HepG2 (cell line): Measurements from ENCODE around the gene OR10H2. TPM values are rescaled to one million over a fixed set of nuclear protein-coding genes. Genes with fewer than 3 reads are reported as not detected.

Experiments used
- ATAC-seq: fragments of 200-7000 bp; cut with Tn5 transposase; 3 replicates; pipeline ENCODE4 v1.9.1; 2020; ENCODE audit warnings: mild to moderate bottlenecking, moderate library complexity
- BruUV-seq: library from RNA; stranded (reverse); fragments of 400-500 nt; replicated peaks from 2 replicates; lab custom pipeline; 2021; lab: Mats Ljungman, UMichigan
- CTCF ChIA-PET: fragments of 300-600 bp; formaldehyde crosslinking; extraction: SDS; loops from one replicate; lab custom pipeline; 2021; ENCODE audit warnings: low total read pairs, inconsistent platforms, low intra/inter-chr PET ratio; lab: Yijun Ruan, JAX
- POLR2A ChIA-PET: fragments of 350-600 bp; sonication (Branson Sonifier 250); formaldehyde crosslinking; loops from one replicate; lab custom pipeline; 2020; ENCODE audit warnings: antibody characterized with exemption, inconsistent platforms; lab: Yijun Ruan, JAX
- DNase-seq: peaks from one replicate; pipeline ENCODE4 v3.0.0-alpha.2; 2015; ENCODE audit warnings: low spot score
- FAIRE-seq: peaks from 3 replicates; lab custom pipeline; 2011; peaks lifted over from hg19 to GRCh38; lab: Jason Lieb, UNC
- H2AFZ ChIP-seq: one replicate; pipeline ENCODE4 v1.6.1; 2011; ENCODE audit warnings: low read length, inconsistent platforms
- H3K27ac ChIP-seq: fragments of 300-600 bp; 3 replicates; pipeline ENCODE4 v1.8.0; 2011; ENCODE audit warnings: mixed run types, mild to moderate bottlenecking, mixed read lengths, low read length, inconsistent platforms; ENCODE audit not compliant: insufficient read depth; ENCODE audit errors: extremely low read length
- H3K27me3 ChIP-seq, 2 experiments: fragments of 200-600 bp in 1 of 2; 2 replicates in 1 of 2; 3 replicates in 1 of 2; pipeline versions ENCODE4 v1.6.0 to v1.8.0; 2011; ENCODE audit warnings: low read length in 2 of 2, mild to moderate bottlenecking in 2 of 2, moderate library complexity in 2 of 2, inconsistent platforms in 1 of 2; ENCODE audit not compliant: insufficient read depth in 2 of 2, control insufficient read depth in 1 of 2
- H3K36me3 ChIP-seq, 2 experiments: fragments of 200-600 bp in 1 of 2; replicated peaks in 1 of 2; 2 replicates in 1 of 2; 3 replicates in 1 of 2; pipeline versions ENCODE4 v1.5.1 to v1.8.0; 2011; ENCODE audit warnings: low read length in 2 of 2, inconsistent platforms in 1 of 2; ENCODE audit not compliant: insufficient read depth in 2 of 2, control insufficient read depth in 1 of 2
- H3K4me1 ChIP-seq: 2 replicates; pipeline ENCODE4 v1.5.1; 2012; ENCODE audit warnings: low read length, inconsistent platforms; ENCODE audit not compliant: insufficient read depth
- H3K4me2 ChIP-seq: 2 replicates; pipeline ENCODE4 v1.6.0; 2011; ENCODE audit warnings: low read depth, low read length, inconsistent platforms
- H3K4me3 ChIP-seq, 3 experiments: fragments of 200-600 bp in 1 of 3; sonication (generic), shearing (Covaris generic) in 1 of 3; replicated peaks in 1 of 3; 2 replicates each; pipeline ENCODE4 v1.5.1; 2011 to 2016; ENCODE audit warnings: low read length in 3 of 3, inconsistent platforms in 2 of 3, low read depth in 2 of 3, mild to moderate bottlenecking in 2 of 3, control low read depth in 1 of 3, mixed read lengths in 1 of 3; ENCODE audit not compliant: insufficient read depth in 1 of 3
- H3K79me2 ChIP-seq: one replicate; pipeline ENCODE4 v1.6.1; 2011; ENCODE audit warnings: low read length, inconsistent platforms; ENCODE audit not compliant: insufficient read depth
- H3K9ac ChIP-seq: 2 replicates; pipeline ENCODE4 v1.6.0; 2011; ENCODE audit warnings: mild to moderate bottlenecking, low read depth, low read length, inconsistent platforms; ENCODE audit not compliant: insufficient read depth
- H3K9me3 ChIP-seq: 2 replicates; pipeline ENCODE4 v1.5.1; 2012; ENCODE audit warnings: mild to moderate bottlenecking, low read length
- H4K20me1 ChIP-seq: 2 replicates; pipeline ENCODE4 v1.6.0; 2011; ENCODE audit warnings: inconsistent platforms, mild to moderate bottlenecking, low read length, moderate library complexity; ENCODE audit not compliant: insufficient read depth
- ARHGAP35 ChIP-seq: sonication (generic); formaldehyde crosslinking; IDR thresholded peaks from 2 replicates; pipeline ENCODE4 v1.9.0; 2022; ENCODE audit warnings: mild to moderate bottlenecking, inconsistent platforms, moderate library complexity, missing genetic modification reagents, borderline replicate concordance
- EHMT2 ChIP-seq: fragments of 200-600 bp; sonication (generic); IDR thresholded peaks from 2 replicates; pipeline ENCODE4 v1.7.0; 2017; ENCODE audit warnings: antibody characterized with exemption, low read depth, low read length, borderline replicate concordance
- GLI4 ChIP-seq: sonication (generic); formaldehyde crosslinking; IDR thresholded peaks from 2 replicates; pipeline ENCODE4 v1.5.1; 2020; ENCODE audit warnings: missing genetic modification reagents, mild to moderate bottlenecking, moderate library complexity, borderline replicate concordance
- HDAC1 ChIP-seq: sonication (generic); formaldehyde crosslinking; IDR thresholded peaks from 2 replicates; pipeline ENCODE4 v1.5.1; 2020; ENCODE audit warnings: mild to moderate bottlenecking, missing genetic modification reagents
- MIER2 ChIP-seq: IDR thresholded peaks from 2 replicates; pipeline ENCODE4 v1.6.1; 2016; ENCODE audit warnings: missing biosample characterization, missing genetic modification reagents
- NFE2 ChIP-seq: sonication (generic); formaldehyde crosslinking; IDR thresholded peaks from 2 replicates; pipeline ENCODE4 v1.4.0; 2020; ENCODE audit warnings: missing genetic modification reagents
- NR2F6 ChIP-seq, 2 experiments: IDR thresholded peaks; 2 replicates each; pipeline ENCODE4 v1.6.1; 2016; ENCODE audit warnings: antibody characterized with exemption in 1 of 2, mild to moderate bottlenecking in 1 of 2
- RAD21 ChIP-seq: fragments of 450-650 bp; formaldehyde crosslinking; IDR thresholded peaks from 2 replicates; pipeline ENCODE4 v1.5.0; 2020; ENCODE audit warnings: mild to moderate bottlenecking
- SALL1 ChIP-seq: sonication (generic); formaldehyde crosslinking; IDR thresholded peaks from 2 replicates; pipeline ENCODE4 v1.8.0; 2022; ENCODE audit warnings: mild to moderate bottlenecking, missing genetic modification reagents
- ZNF234 ChIP-seq: sonication (generic); formaldehyde crosslinking; conservative IDR thresholded peaks from 2 replicates; pipeline ENCODE4 v1.5.1; 2020; ENCODE audit warnings: mild to moderate bottlenecking, missing genetic modification reagents
- ZNF383 ChIP-seq: sonication (generic); formaldehyde crosslinking; IDR thresholded peaks from 2 replicates; pipeline ENCODE4 v1.4.0; 2020; ENCODE audit warnings: missing genetic modification reagents, mild to moderate bottlenecking, borderline replicate concordance
- ZNF577 ChIP-seq: sonication (generic); formaldehyde crosslinking; IDR thresholded peaks from 2 replicates; pipeline ENCODE4 v1.4.0; 2020; ENCODE audit warnings: mild to moderate bottlenecking, low read depth, missing genetic modification reagents, borderline replicate concordance
- WGBS: methylation state at CpG from one replicate; pipeline ENCODE4 v1.1.6; 2017; ENCODE audit warnings: low lambda C conversion rate; 5-methylcytosine and 5-hydroxymethylcytosine counted together
- in situ Hi-C: cut with HindIII; loops from 2 replicates; pipeline ENCODE4 v1.10.0; 2017; ENCODE audit warnings: low pct_unique_long_range_greater_than_20kb; ENCODE audit not compliant: extremely low pct_ligation_motif_present
- intact Hi-C: fragments of 100-400 bp; cut with micrococcal nuclease; formaldehyde crosslinking; loops from one replicate; pipeline ENCODE4 v1.10.0; 2022; ENCODE audit not compliant: unreplicated experiment
- polyA plus RNA-seq, 8 experiments: library from polyadenylated mRNA; depleted of rRNA in 3 of 8; stranded (reverse) in 7 of 8; unstranded in 1 of 8; fragments of >200 nt; fragmentation: Illumina TruSeq in 4 of 8; extraction: Trizol in 4 of 8; gene quantifications; 2 replicates each; pipeline versions ENCODE4 v1.2.1 to v1.2.3, GENCODE V29; 2011 to 2016; ENCODE audit warnings: low read depth in 4 of 8, missing spikeins in 1 of 8, mixed read lengths in 1 of 8; ENCODE audit not compliant: insufficient read depth in 1 of 8
- total RNA-seq, 5 experiments: library from RNA; depleted of rRNA; stranded (reverse); fragments of >200 nt; fragmentation: Illumina TruSeq; extraction: Trizol; gene quantifications; 2 replicates each; pipeline ENCODE4 v1.2.3, GENCODE V29; 2016; ENCODE audit warnings: low read depth in 1 of 5
- TF ChIP-seq, protein P1 (sequence below): sonication (generic); formaldehyde crosslinking; IDR thresholded peaks from 2 replicates; pipeline ENCODE4 v1.9.0; 2022; ENCODE audit warnings: low read depth, missing genetic modification reagents
- TF ChIP-seq, protein P2 (sequence below): sonication (generic); formaldehyde crosslinking; IDR thresholded peaks from 2 replicates; pipeline ENCODE4 v1.4.0; 2020; ENCODE audit warnings: missing genetic modification reagents, borderline replicate concordance
- TF ChIP-seq, protein P3 (sequence below): sonication (generic); formaldehyde crosslinking; IDR thresholded peaks from 2 replicates; pipeline ENCODE4 v1.5.1; 2020; ENCODE audit warnings: missing genetic modification reagents, mild to moderate bottlenecking, borderline replicate concordance
- TF ChIP-seq, protein P4 (sequence below): IDR thresholded peaks from 2 replicates; pipeline ENCODE4 v1.6.1; 2016
- TF ChIP-seq, protein P5 (sequence below): sonication (generic); formaldehyde crosslinking; IDR thresholded peaks from 2 replicates; pipeline ENCODE4 v1.5.0; 2020; ENCODE audit warnings: missing genetic modification reagents

OR10H2 gene
- total and polyA plus RNA-seq, 2 of the 13 experiments (the other 11 are each of a cell fraction or from before 2014, with no cell fraction given), result not detected

DNA sequence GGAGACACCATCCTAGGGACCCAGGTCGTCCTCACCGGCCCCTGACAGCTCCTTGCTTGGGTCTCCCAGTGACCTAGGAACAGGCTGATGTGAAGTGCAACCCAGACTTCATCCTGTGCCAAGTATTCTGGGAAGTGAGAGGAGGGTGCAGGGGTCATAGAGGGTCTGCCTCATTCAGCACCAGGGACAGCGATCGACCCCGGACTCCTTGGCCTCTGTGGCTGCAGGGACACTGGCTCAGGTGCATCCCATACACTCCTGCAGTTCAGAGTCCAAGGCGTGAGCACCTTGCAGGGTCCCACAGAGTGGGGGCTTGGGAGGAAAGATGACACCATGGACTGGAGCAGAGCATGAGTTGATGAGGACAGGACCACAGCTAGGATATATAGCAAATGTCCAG, 10.0 kb upstream of the OR10H2 start (continued):
- TF ChIP-seq, protein P1, sequence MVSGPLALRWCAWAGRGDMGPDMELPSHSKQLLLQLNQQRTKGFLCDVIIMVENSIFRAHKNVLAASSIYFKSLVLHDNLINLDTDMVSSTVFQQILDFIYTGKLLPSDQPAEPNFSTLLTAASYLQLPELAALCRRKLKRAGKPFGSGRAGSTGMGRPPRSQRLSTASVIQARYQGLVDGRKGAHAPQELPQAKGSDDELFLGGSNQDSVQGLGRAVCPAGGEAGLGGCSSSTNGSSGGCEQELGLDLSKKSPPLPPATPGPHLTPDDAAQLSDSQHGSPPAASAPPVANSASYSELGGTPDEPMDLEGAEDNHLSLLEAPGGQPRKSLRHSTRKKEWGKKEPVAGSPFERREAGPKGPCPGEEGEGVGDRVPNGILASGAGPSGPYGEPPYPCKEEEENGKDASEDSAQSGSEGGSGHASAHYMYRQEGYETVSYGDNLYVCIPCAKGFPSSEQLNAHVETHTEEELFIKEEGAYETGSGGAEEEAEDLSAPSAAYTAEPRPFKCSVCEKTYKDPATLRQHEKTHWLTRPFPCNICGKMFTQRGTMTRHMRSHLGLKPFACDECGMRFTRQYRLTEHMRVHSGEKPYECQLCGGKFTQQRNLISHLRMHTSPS (CRISPR knock-in tag), result no peak
- TF ChIP-seq SALL1 (CRISPR knock-in tag) (peak; percentile 54), MIER2 (CRISPR knock-in tag) (peak; percentile 93), NR2F6 (IDR thresholded peaks at IDR 0.05) (no peak), NR2F6 (CRISPR knock-in tag; IDR thresholded peaks at IDR 0.05) (no peak), HDAC1 (CRISPR knock-in tag) (no peak), EHMT2 (0 out of 2 replicates have a peak, but pooled peaks have one; percentile 40)
- TF ChIP-seq, protein P2, sequence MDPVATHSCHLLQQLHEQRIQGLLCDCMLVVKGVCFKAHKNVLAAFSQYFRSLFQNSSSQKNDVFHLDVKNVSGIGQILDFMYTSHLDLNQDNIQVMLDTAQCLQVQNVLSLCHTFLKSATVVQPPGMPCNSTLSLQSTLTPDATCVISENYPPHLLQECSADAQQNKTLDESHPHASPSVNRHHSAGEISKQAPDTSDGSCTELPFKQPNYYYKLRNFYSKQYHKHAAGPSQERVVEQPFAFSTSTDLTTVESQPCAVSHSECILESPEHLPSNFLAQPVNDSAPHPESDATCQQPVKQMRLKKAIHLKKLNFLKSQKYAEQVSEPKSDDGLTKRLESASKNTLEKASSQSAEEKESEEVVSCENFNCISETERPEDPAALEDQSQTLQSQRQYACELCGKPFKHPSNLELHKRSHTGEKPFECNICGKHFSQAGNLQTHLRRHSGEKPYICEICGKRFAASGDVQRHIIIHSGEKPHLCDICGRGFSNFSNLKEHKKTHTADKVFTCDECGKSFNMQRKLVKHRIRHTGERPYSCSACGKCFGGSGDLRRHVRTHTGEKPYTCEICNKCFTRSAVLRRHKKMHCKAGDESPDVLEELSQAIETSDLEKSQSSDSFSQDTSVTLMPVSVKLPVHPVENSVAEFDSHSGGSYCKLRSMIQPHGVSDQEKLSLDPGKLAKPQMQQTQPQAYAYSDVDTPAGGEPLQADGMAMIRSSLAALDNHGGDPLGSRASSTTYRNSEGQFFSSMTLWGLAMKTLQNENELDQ (CRISPR knock-in tag), result no peak

DNA sequence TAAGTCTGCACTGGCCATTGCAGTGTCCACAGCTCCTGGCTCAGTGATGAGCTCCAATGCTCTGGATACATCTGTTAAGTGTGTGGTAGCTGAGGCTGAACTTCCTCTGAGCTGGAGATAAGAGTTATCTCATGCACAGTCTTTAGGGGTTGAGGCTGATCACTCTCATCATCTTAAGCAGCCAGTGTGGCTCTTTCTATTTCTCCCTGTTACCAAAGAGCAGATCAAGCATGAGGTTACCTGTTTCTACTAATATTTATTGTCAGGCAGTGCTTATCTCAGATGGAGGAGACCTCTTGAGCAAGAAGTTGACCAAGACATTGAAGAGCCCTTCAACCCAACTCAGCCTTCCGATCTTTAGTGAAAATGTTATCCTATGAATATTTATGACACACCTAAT, 6.6 kb upstream of the OR10H2 start:
- 13% methylated on average over 1 of the region's 1 CpG for WGBS
- intact Hi-C loops (no loop called here), in situ Hi-C loops (no loop called here)
- FAIRE-seq (no peak), ATAC-seq (no peak), DNase-seq (no peak)
- Histone ChIP-seq H4K20me1 (no peaks in the 10 kb centered on the region), H3K27me3 (no peaks in the 10 kb centered on the region), H3K27ac (no peak overlapping the region), H3K36me3 (no peaks in the 10 kb centered on the region), H3K9ac (no peak overlapping the region), H3K4me1 (no peaks in the 10 kb centered on the region), H3K4me2 (no peak overlapping the region), H2AFZ (no peak overlapping the region), H3K9me3 (no peaks in the 10 kb centered on the region), H3K4me3 (no peak overlapping the region), H3K79me2 (no peaks in the 10 kb centered on the region)
- BruUV-seq, result no TSS peak
- POLR2A ChIA-PET, result no interaction called here
- CTCF ChIA-PET, result no interaction called here
- TF ChIP-seq, protein P3, sequence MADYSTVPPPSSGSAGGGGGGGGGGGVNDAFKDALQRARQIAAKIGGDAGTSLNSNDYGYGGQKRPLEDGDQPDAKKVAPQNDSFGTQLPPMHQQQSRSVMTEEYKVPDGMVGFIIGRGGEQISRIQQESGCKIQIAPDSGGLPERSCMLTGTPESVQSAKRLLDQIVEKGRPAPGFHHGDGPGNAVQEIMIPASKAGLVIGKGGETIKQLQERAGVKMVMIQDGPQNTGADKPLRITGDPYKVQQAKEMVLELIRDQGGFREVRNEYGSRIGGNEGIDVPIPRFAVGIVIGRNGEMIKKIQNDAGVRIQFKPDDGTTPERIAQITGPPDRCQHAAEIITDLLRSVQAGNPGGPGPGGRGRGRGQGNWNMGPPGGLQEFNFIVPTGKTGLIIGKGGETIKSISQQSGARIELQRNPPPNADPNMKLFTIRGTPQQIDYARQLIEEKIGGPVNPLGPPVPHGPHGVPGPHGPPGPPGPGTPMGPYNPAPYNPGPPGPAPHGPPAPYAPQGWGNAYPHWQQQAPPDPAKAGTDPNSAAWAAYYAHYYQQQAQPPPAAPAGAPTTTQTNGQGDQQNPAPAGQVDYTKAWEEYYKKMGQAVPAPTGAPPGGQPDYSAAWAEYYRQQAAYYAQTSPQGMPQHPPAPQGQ, result no peak
- TF ChIP-seq NFE2 (CRISPR knock-in tag) (no peak), ARHGAP35 (CRISPR knock-in tag) (no peak), ZNF383 (CRISPR knock-in tag) (no peak), RAD21 (no peak), ZNF234 (CRISPR knock-in tag) (no peak), GLI4 (no peak), ZNF577 (CRISPR knock-in tag) (no peak)
- TF ChIP-seq, protein P4, sequence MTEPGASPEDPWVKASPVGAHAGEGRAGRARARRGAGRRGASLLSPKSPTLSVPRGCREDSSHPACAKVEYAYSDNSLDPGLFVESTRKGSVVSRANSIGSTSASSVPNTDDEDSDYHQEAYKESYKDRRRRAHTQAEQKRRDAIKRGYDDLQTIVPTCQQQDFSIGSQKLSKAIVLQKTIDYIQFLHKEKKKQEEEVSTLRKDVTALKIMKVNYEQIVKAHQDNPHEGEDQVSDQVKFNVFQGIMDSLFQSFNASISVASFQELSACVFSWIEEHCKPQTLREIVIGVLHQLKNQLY (CRISPR knock-in tag), result no peak
- TF ChIP-seq, protein P5, sequence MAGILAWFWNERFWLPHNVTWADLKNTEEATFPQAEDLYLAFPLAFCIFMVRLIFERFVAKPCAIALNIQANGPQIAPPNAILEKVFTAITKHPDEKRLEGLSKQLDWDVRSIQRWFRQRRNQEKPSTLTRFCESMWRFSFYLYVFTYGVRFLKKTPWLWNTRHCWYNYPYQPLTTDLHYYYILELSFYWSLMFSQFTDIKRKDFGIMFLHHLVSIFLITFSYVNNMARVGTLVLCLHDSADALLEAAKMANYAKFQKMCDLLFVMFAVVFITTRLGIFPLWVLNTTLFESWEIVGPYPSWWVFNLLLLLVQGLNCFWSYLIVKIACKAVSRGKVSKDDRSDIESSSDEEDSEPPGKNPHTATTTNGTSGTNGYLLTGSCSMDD (CRISPR knock-in tag), result no peak
